GM21447 (cell line): ENCODE measurements around the gene ATG13.

ENCODE experiments used
- ATAC-seq: cut with Tn5 transposase; IDR thresholded peaks from one replicate; pipeline ENCODE4 v1.9.1; 2021; ENCODE audit not compliant: unreplicated experiment

Gene ATG13

GRCh38 chr11:46674463-46675287 is 57.3 kb downstream of the ATG13 start:
- ATAC-seq, result no peak

GRCh38 chr11:46675288-46675851 is 58.0 kb downstream of the ATG13 start:
- no peak for ATAC-seq

GRCh38 chr11:46675949-46676348 is 58.6 kb downstream of the ATG13 start:
- no peak for ATAC-seq

GRCh38 chr11:46676436-46677158 is 59.2 kb downstream of the ATG13 start:
- no peak for ATAC-seq

GRCh38 chr11:46677169-46677568 is 59.8 kb downstream of the ATG13 start:
- no peak for ATAC-seq

GRCh38 chr11:46677991-46678740 is 60.8 kb downstream of the ATG13 start:
- no peak for ATAC-seq

- ATAC-seq, result no peak
Observed at GRCh38 chr11:46678741-46679130, 61.4 kb downstream of the ATG13 start.

- no peak for ATAC-seq
Observed at GRCh38 chr11:46679241-46680163, 62.1 kb downstream of the ATG13 start.

GRCh38 chr11:46680164-46680760 is 62.9 kb downstream of the ATG13 start:
- ATAC-seq, result no peak

GRCh38 chr11:46680815-46681214 is 63.5 kb downstream of the ATG13 start:
- ATAC-seq, result no peak

- no peak for ATAC-seq
Observed at GRCh38 chr11:46681814-46682213, 64.5 kb downstream of the ATG13 start.

- ATAC-seq, result no peak
Observed at GRCh38 chr11:46682773-46683752, 65.7 kb downstream of the ATG13 start.

- ATAC-seq, result no peak
Observed at GRCh38 chr11:46684367-46684766, 67.0 kb downstream of the ATG13 start.

GRCh38 chr11:46686886-46687795 is 69.8 kb downstream of the ATG13 start:
- ATAC-seq, result no peak

- ATAC-seq, result no peak
Observed at GRCh38 chr11:46690702-46691101, 73.3 kb downstream of the ATG13 start.

- no peak for ATAC-seq
Observed at GRCh38 chr11:46692450-46692849, 75.1 kb downstream of the ATG13 start.

- no peak for ATAC-seq
Observed at GRCh38 chr11:46693597-46694012, 76.3 kb downstream of the ATG13 start.

GRCh38 chr11:46694072-46694471 is 76.7 kb downstream of the ATG13 start:
- no peak for ATAC-seq
